H9 (cell line): ENCODE measurements around the gene HSD17B3. TPM values are rescaled to one million over a fixed set of nuclear protein-coding genes. Genes with fewer than 3 reads are reported as not detected.

ENCODE experiments used
- DNase-seq: peaks from one replicate; pipeline ENCODE4 v3.0.0-alpha.2; 2017
- H2AFZ ChIP-seq: one replicate; pipeline ENCODE4 v1.6.1; 2013; ENCODE audit warnings: mild to moderate bottlenecking, low read length, control low read depth, moderate library complexity
- H2AK5ac ChIP-seq: 2 replicates; pipeline ENCODE4 v1.6.1; 2013; ENCODE audit warnings: low read length, control low read depth, mixed read lengths; ENCODE audit not compliant: insufficient read length
- H2BK120ac ChIP-seq: one replicate; pipeline ENCODE4 v1.6.1; 2013; ENCODE audit warnings: low read depth, mild to moderate bottlenecking, low read length, control low read depth, inconsistent platforms; ENCODE audit not compliant: poor library complexity, severe bottlenecking
- H2BK12ac ChIP-seq: 2 replicates; pipeline ENCODE4 v1.6.1; 2013; ENCODE audit warnings: low read length, control low read depth, mixed read lengths, low read depth; ENCODE audit not compliant: insufficient read length
- H2BK15ac ChIP-seq: 2 replicates; pipeline ENCODE4 v1.6.1; 2013; ENCODE audit warnings: low read depth, low read length, control low read depth
- H2BK20ac ChIP-seq: one replicate; pipeline ENCODE4 v1.6.1; 2013; ENCODE audit warnings: low read depth, mild to moderate bottlenecking, low read length, control low read depth, inconsistent platforms; ENCODE audit not compliant: poor library complexity, severe bottlenecking
- H2BK5ac ChIP-seq: 2 replicates; pipeline ENCODE4 v1.6.1; 2013; ENCODE audit warnings: low read length, control low read depth, mixed read lengths; ENCODE audit not compliant: insufficient read length
- H3K14ac ChIP-seq: 2 replicates; pipeline ENCODE4 v1.6.1; 2013; ENCODE audit warnings: low read length, control low read depth; ENCODE audit not compliant: insufficient read depth
- H3K18ac ChIP-seq: 2 replicates; pipeline ENCODE4 v1.6.1; 2013; ENCODE audit warnings: low read depth, mild to moderate bottlenecking, mixed read lengths, low read length, control low read depth; ENCODE audit not compliant: insufficient read length
- H3K23ac ChIP-seq: 2 replicates; pipeline ENCODE4 v1.6.1; 2013; ENCODE audit warnings: low read length, control low read depth, mixed read lengths, low read depth; ENCODE audit not compliant: insufficient read length
- H3K23me2 ChIP-seq: 2 replicates; pipeline ENCODE4 v1.6.1; 2013; ENCODE audit warnings: low read depth, mild to moderate bottlenecking, mixed read lengths, low read length, control low read depth; ENCODE audit not compliant: insufficient read length, poor library complexity, severe bottlenecking
- H3K27ac ChIP-seq: 2 replicates; pipeline ENCODE4 v1.5.1; 2013; ENCODE audit warnings: low read length, control low read depth, mixed read lengths, low read depth; ENCODE audit not compliant: insufficient read length
- H3K27me3 ChIP-seq: 2 replicates; pipeline ENCODE4 v1.6.1; 2013; ENCODE audit warnings: low read length, control low read depth, inconsistent platforms; ENCODE audit not compliant: insufficient read depth
- H3K4ac ChIP-seq: 2 replicates; pipeline ENCODE4 v1.6.1; 2013; ENCODE audit warnings: low read depth, mild to moderate bottlenecking, control low read depth, inconsistent platforms, low read length, moderate library complexity
- H3K4me1 ChIP-seq: 2 replicates; pipeline ENCODE4 v1.6.1; 2013; ENCODE audit warnings: low read length, control low read depth, inconsistent platforms; ENCODE audit not compliant: insufficient read depth
- H3K4me2 ChIP-seq: 2 replicates; pipeline ENCODE4 v1.6.1; 2013; ENCODE audit warnings: low read length, control low read depth, mixed read lengths; ENCODE audit not compliant: insufficient read length, insufficient read depth
- H3K56ac ChIP-seq: 2 replicates; pipeline ENCODE4 v1.6.1; 2013; ENCODE audit warnings: low read depth, mild to moderate bottlenecking, mixed read lengths, low read length, control low read depth; ENCODE audit not compliant: insufficient read length
- H3K79me1 ChIP-seq: 2 replicates; pipeline ENCODE4 v1.6.1; 2013; ENCODE audit warnings: low read depth, mild to moderate bottlenecking, moderate library complexity, low read length, control low read depth, inconsistent platforms; ENCODE audit not compliant: insufficient read depth, poor library complexity, severe bottlenecking
- H3K79me2 ChIP-seq: 2 replicates; pipeline ENCODE4 v1.6.1; 2013; ENCODE audit warnings: low read length, control low read depth, inconsistent platforms; ENCODE audit not compliant: insufficient read depth
- H3K9ac ChIP-seq: 2 replicates; pipeline ENCODE4 v1.6.1; 2013; ENCODE audit warnings: low read length, control low read depth, mixed read lengths; ENCODE audit not compliant: insufficient read length; ENCODE audit errors: extremely low read depth
- H3K9me3 ChIP-seq: one replicate; pipeline ENCODE4 v1.6.1; 2013; ENCODE audit warnings: low read depth, low read length, inconsistent platforms; ENCODE audit not compliant: control insufficient read depth
- H3T11ph ChIP-seq: one replicate; pipeline ENCODE4 v1.6.1; 2013; ENCODE audit warnings: mild to moderate bottlenecking, low read length, control low read depth, inconsistent platforms
- H4K20me1 ChIP-seq: one replicate; pipeline ENCODE4 v1.6.1; 2013; ENCODE audit not compliant: control insufficient read depth, insufficient read length, insufficient read depth
- H4K5ac ChIP-seq: 2 replicates; pipeline ENCODE4 v1.6.1; 2013; ENCODE audit warnings: low read depth, mild to moderate bottlenecking, mixed read lengths, low read length, control low read depth; ENCODE audit not compliant: insufficient read length
- H4K8ac ChIP-seq: replicated peaks from 2 replicates; pipeline ENCODE4 v1.6.1; 2013; ENCODE audit warnings: low read length, control low read depth, mixed read lengths, low read depth; ENCODE audit not compliant: insufficient read length
- H4K91ac ChIP-seq: 2 replicates; pipeline ENCODE4 v1.6.1; 2013; ENCODE audit warnings: low read depth, mild to moderate bottlenecking, moderate library complexity, mixed read lengths, low read length, control low read depth; ENCODE audit not compliant: insufficient read length
- H3K27ac Mint-ChIP-seq, 3 experiments: 2 replicates in 2 of 3; 3 replicates in 1 of 3; pipeline ENCODE4 v1.8.0; 2020 to 2021; ENCODE audit warnings: mixed read lengths in 3 of 3, mild to moderate bottlenecking in 1 of 3, moderate library complexity in 1 of 3
- H3K27me3 Mint-ChIP-seq: 2 replicates; pipeline ENCODE4 v1.8.0; 2021; ENCODE audit warnings: low read depth, mild to moderate bottlenecking, moderate library complexity, mixed read lengths
- H3K36me3 Mint-ChIP-seq, 3 experiments: 2 replicates in 2 of 3; 3 replicates in 1 of 3; pipeline ENCODE4 v1.8.0; 2020 to 2021; ENCODE audit warnings: low read depth in 3 of 3, mixed read lengths in 3 of 3; ENCODE audit not compliant: insufficient read depth in 1 of 3
- H3K4me1 Mint-ChIP-seq, 2 experiments: 2 replicates each; pipeline ENCODE4 v1.8.0; 2020; ENCODE audit warnings: mixed read lengths in 2 of 2
- H3K4me3 Mint-ChIP-seq, 2 experiments: 2 replicates in 1 of 2; 3 replicates in 1 of 2; pipeline ENCODE4 v1.8.0; 2020 to 2021; ENCODE audit warnings: mild to moderate bottlenecking in 2 of 2, mixed read lengths in 2 of 2, moderate library complexity in 1 of 2
- H3K9me3 Mint-ChIP-seq, 2 experiments: 2 replicates in 1 of 2; 3 replicates in 1 of 2; pipeline ENCODE4 v1.8.0; 2020; ENCODE audit warnings: mild to moderate bottlenecking in 2 of 2, mixed read lengths in 2 of 2, moderate library complexity in 1 of 2
- CTCF ChIP-seq: fragments of 200-600 bp; sonication (generic); conservative IDR thresholded peaks from 3 replicates; pipeline ENCODE4 v1.8.0; 2021; ENCODE audit warnings: antibody characterized with exemption, mild to moderate bottlenecking
- WGBS: extraction: QIAGEN DNeasy Blood & Tissue Kit; methylation state at CpG from one replicate; pipeline ENCODE4 v1.1.7; 2013; ENCODE audit warnings: missing lambda C conversion rate, low lambda C conversion rate, mixed read lengths; ENCODE audit not compliant: insufficient read length; ENCODE audit errors: extremely low coverage; 5-methylcytosine and 5-hydroxymethylcytosine counted together
- total RNA-seq: library from RNA; stranded (reverse); gene quantifications from 2 replicates; pipeline ENCODE4 v1.2.1, GENCODE V29; 2021

HSD17B3 gene
- total RNA-seq, 1 experiment from 2014 or later, result not detected

- no peak for DNase-seq
- H3K9me3 Mint-ChIP-seq, result peaks cover 4 to 8% of the 10 kb centered on the region in 2 experiments; a peak in 3 of 5 replicates
- no peak overlapping the region for H2BK20ac ChIP-seq
- no peak overlapping the region for H3K4ac ChIP-seq
- no peak overlapping the region for H3K14ac ChIP-seq
- no peak overlapping the region for H2BK120ac ChIP-seq
- H3K4me1 Mint-ChIP-seq, result no peaks in the 10 kb centered on the region
- peaks cover 2% of the 10 kb centered on the region; the same call in 1 of the 2 replicates for H3K27me3 Mint-ChIP-seq
- H3K18ac ChIP-seq, result no peak overlapping the region
- no peaks in the 10 kb centered on the region for H4K20me1 ChIP-seq
- no peak overlapping the region for H2BK12ac ChIP-seq
- no peaks in the 10 kb centered on the region for H3K9me3 ChIP-seq
- no peaks in the 10 kb centered on the region for H3K36me3 Mint-ChIP-seq
- WGBS, result no CpG with 5 or more reads among the region's 2 CpGs
- no peak overlapping the region for H3T11ph ChIP-seq
- H3K4me2 ChIP-seq, result no peak overlapping the region
- H3K4me3 Mint-ChIP-seq, result no peak overlapping the region
- no peak overlapping the region for H2BK15ac ChIP-seq
- TF ChIP-seq CTCF, result peak; percentile 45
- H2BK5ac ChIP-seq, result no peak overlapping the region
- H2AFZ ChIP-seq, result no peak overlapping the region
- H4K5ac ChIP-seq, result no peak overlapping the region
- H3K23ac ChIP-seq, result no peak overlapping the region
- no peaks in the 10 kb centered on the region for H3K23me2 ChIP-seq
- no peak overlapping the region for H3K56ac ChIP-seq
- H4K8ac ChIP-seq, result no peak overlapping the region
- no peak overlapping the region for H2AK5ac ChIP-seq
- H3K27ac Mint-ChIP-seq, result no peak overlapping the region
- H3K9ac ChIP-seq, result no peak overlapping the region
- H3K79me1 ChIP-seq, result no peaks in the 10 kb centered on the region
- no peak overlapping the region for H3K27ac ChIP-seq
- H3K27me3 ChIP-seq, result no peaks in the 10 kb centered on the region
- no peak overlapping the region for H4K91ac ChIP-seq
- no peaks in the 10 kb centered on the region for H3K79me2 ChIP-seq
- H3K4me1 ChIP-seq, result no peaks in the 10 kb centered on the region; the same call in 1 of the 2 replicates
Measured at GRCh38 chr9:96230002-96230401, 72.0 kb downstream of the HSD17B3 start.
